ENCODE measurements around the gene HMGCS1.

DNA sequence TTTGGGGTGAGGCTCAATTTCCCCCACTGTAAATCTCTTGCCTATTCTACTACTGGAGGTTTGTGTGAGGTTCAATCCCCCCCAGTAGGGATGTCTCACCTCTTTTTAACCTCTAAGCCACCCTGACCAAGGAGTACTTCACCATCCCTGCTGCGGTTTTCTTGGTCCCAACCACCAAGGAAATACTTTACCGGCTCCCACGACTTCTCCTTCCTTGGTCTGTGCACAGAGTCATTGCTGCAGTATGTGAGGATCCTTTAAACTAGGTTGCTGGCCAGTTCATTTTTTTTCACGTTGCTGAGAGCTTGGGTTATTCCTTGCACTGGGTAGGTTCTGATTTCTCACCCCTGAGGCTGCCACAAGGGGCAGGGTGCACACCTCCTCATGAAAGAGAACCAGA lies 22.5 kb upstream of the HMGCS1 start:
- TF ChIP-seq, protein P1, sequence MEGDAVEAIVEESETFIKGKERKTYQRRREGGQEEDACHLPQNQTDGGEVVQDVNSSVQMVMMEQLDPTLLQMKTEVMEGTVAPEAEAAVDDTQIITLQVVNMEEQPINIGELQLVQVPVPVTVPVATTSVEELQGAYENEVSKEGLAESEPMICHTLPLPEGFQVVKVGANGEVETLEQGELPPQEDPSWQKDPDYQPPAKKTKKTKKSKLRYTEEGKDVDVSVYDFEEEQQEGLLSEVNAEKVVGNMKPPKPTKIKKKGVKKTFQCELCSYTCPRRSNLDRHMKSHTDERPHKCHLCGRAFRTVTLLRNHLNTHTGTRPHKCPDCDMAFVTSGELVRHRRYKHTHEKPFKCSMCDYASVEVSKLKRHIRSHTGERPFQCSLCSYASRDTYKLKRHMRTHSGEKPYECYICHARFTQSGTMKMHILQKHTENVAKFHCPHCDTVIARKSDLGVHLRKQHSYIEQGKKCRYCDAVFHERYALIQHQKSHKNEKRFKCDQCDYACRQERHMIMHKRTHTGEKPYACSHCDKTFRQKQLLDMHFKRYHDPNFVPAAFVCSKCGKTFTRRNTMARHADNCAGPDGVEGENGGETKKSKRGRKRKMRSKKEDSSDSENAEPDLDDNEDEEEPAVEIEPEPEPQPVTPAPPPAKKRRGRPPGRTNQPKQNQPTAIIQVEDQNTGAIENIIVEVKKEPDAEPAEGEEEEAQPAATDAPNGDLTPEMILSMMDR (IDR thresholded peaks at IDR 0.05), result no peak
- TF ChIP-seq EP300 (IDR thresholded peaks at IDR 0.05), result no peak
- TF ChIP-seq POLR2A (IDR thresholded peaks at IDR 0.05), result no peak

Data from tibial nerve (tissue), 4 donors.